Activated T-cell treated with anti-CD3 and anti-CD28 coated beads, Interleukin-2, amount 50 U/mL, for 48 hours (primary cell): ENCODE data around the gene BORCS5.
"Not testable (repeated sequence)": the region's sequence is repeated elsewhere in the genome, so short reads cannot be mapped to it uniquely, and the experiment has no call there.

Experiments
- DNase-seq, 2 experiments: peaks; one replicate each; pipeline ENCODE4 v3.0.0-alpha.2; 2020

The BORCS5 gene

DNA sequence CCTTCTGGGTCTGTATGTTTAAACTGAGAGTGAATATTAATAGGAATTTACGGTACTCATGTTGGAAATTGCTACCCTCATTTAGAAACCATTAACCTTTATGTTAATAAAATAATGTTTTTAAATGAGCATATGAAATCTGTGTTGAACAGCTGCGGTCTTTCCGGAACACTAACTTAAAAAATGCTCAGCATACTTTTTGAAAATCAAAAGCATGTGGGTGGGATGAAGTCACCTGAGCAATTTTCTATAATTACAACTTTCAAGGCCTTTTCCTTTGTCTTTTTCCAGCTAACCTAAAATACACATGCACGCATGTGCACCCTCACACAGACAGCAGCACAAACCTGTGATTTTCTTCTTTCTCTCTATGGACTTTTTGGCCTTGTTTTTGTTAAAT lies 39.8 kb downstream of the BORCS5 start:
- no peak for DNase-seq

- DNase-seq = no peak
These were observed 40.3 kb downstream of the BORCS5 start for GRCh38 chr12:12397184-12397583.

DNA sequence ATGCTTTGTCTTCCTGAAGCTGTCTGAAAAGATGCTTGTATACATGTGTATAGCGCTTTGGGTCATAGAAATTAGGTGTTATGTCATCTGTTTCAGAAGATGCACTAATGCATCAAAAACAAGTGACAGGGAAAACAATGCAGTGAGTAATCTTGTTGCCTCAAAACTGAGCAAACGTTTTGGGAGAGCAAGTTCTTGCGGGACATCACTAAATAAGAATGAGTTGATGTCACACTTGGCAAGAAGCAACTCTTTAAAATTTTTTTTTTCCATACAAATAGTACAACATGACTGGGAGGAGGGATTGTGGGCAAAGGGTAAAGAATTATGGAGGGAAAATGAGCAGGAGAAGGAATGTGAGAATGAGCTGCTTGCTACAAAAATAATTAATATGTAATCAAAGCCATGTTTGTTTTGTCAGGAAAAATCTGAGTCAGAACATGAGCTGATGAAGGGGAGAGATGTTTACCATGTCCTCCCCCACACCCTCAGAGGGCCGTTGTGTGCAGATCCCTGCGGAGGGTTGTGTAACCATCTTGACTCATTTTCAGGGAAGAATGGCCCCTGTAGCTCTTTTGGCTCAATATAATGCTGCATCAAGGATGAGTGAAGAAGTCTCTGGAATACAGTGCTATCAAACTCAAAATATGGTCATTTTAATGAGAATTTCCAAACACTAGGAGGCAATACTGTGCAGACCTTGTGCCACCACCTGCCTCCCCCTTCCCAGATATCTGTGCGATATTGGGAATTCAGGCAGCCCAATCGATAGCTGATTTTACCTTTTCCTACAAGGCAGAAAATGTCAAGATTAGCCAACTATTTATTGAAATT lies 41.4 kb downstream of the BORCS5 start:
- DNase-seq = no peak

GRCh38 chr12:12399161-12399560 lies 42.3 kb downstream of the BORCS5 start:
- no peak for DNase-seq

DNA sequence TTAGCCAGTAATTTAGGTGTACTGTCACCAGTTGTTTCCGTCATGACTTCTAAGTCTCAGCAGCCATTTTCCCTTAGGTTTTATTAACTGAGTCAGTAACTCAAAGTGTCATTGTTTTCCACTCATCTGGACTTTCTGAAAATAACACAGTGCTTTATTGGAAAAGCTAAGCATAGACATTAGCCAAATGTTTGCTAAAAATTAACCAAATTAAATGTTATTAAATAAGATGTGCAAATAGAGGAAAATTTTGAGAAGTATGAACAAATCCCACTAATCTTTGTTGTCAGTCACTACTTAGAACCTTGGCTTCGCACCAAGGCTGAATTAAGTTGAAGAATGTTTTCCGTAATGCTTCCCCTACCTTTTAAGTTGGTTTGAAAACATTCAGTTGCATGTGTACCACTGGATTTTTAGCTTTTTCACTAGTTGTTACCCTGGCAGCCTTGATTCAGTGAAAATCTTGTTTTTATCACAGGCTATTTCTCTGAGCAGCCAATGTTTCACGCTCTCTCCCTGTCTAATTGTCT lies 43.0 kb downstream of the BORCS5 start:
- DNase-seq = no peak

DNA sequence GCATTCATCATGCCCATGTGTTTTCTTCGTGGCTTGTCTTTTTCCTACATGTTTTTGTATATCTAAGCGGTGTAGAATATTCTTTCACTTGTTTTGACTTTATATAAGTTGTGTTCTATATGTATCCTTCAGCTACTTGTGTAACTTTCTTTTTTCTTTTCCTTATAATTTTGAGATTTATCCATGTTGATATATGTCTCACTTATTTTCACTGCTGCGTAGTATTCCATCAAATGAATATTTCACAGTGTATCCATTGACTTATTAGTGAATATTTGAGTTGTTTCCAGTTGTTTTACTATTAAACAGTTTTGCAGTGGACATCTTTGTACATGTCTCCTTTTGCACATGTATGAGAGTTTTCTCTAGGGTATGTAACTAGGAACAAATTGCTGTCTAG lies 43.9 kb downstream of the BORCS5 start:
- no peak for DNase-seq

- no peak for DNase-seq
These were observed 46.7 kb downstream of the BORCS5 start for GRCh38 chr12:12403264-12404248.

DNA sequence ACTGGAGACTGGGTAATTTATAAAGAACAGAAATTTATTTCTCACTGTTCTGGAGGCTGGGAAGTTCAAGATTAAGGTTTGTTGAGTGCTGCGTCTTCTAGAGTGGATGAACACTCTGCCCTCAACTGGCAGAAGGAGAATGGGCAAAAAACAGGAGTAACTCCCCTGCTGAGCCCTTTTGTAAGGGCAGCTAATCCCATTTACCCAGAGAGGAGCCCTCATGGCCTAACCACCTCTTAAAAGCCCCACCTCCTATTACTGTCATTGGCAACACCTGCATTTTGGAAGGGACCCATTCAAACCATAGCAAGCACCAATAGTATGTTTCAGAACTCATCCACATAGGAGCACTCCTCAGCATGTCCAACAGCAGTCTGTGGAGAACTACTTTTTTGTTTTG lies 47.4 kb downstream of the BORCS5 start:
- no peak for DNase-seq

DNA sequence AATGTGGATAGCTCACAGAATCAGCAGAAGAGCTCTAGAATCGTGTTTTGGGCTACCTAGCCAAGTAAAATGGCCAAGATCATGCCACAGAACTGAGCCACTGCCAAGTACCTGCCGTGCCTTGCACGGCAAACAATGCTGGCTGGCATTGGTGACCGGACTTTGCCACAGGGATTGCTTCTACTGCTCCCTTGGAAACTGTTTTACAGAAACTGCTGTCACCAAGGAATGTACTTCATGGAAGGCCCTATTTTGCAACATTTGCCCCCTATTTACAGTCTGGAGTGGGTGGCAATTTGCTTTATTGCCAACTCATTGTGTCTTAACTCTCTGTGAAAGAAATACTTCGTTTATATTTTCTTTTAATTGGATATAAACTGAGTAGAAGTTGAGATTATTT lies 49.0 kb downstream of the BORCS5 start:
- no peak for DNase-seq

- DNase-seq = no peak
These were observed 49.9 kb downstream of the BORCS5 start for GRCh38 chr12:12406762-12407161.

DNA sequence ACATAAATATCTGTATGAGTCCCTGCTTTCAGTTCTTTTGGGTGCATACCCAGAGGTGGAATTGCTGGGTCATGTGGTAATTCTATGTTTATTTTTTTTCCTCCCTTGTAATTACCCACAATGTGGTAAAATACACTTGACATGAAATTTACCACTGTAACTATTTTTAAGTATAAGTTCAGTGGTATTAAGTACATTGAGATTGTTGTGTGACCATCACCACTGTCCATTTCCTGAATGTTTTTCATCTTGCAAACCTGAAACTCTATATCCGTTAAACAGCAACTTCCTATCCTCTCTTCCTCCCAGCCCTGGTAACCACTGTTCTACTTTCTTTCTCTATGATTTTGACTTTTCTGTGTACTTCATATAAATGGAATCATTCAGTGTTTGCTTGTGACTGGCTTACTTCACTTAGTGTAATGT lies 51.4 kb downstream of the BORCS5 start:
- DNase-seq = no peak

GRCh38 chr12:12409337-12409736 lies 52.5 kb downstream of the BORCS5 start:
- not testable (repeated sequence) for DNase-seq

GRCh38 chr12:12415886-12416285 lies 59.0 kb downstream of the BORCS5 start:
- no peak for DNase-seq

DNA sequence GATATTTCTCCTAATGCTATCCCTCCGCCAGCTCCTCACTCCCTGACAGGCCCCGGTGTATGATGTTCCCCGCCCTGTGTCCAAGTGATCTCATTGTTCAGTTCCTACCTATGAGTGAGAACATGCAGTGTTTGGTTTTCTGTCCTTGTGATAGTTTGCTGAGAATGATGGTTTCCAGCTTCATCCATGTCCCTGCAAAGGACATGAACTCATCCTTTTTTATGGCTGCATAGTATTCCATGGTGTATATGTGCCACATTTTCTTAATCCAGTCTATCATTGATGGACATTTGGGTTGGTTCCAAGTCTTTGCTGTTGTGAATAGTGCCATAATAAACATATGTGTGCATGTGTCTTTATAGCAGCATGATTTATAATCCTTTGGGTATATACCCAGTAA lies 62.3 kb downstream of the BORCS5 start:
- DNase-seq = not testable (repeated sequence)

- no peak for DNase-seq
These were observed 66.5 kb downstream of the BORCS5 start for GRCh38 chr12:12423367-12423766.

GRCh38 chr12:12425001-12425400 lies 68.1 kb downstream of the BORCS5 start:
- DNase-seq = no peak

- DNase-seq = no peak
These were observed 68.7 kb downstream of the BORCS5 start for GRCh38 chr12:12425616-12426015.

DNA sequence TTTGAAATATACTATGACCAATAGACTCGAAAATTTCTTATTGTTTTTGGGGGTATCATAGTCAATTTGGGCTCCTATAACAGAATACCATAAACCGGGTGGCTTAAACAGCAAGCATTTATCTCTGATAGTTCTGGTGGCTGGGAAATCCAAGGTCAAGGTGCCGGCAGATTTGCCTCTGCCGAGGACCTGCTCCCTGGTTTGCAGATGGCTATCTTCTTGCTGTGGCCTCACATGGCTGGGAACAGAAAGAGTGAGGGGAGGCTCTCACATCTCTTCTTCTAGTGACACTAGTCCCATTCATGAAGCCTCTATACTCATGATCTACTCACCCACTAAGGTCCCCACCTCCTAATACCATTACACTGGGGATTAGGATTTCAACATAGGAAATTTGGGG lies 70.7 kb downstream of the BORCS5 start:
- DNase-seq = no peak

GRCh38 chr12:12428047-12428446 lies 71.2 kb downstream of the BORCS5 start:
- DNase-seq = no peak

DNA sequence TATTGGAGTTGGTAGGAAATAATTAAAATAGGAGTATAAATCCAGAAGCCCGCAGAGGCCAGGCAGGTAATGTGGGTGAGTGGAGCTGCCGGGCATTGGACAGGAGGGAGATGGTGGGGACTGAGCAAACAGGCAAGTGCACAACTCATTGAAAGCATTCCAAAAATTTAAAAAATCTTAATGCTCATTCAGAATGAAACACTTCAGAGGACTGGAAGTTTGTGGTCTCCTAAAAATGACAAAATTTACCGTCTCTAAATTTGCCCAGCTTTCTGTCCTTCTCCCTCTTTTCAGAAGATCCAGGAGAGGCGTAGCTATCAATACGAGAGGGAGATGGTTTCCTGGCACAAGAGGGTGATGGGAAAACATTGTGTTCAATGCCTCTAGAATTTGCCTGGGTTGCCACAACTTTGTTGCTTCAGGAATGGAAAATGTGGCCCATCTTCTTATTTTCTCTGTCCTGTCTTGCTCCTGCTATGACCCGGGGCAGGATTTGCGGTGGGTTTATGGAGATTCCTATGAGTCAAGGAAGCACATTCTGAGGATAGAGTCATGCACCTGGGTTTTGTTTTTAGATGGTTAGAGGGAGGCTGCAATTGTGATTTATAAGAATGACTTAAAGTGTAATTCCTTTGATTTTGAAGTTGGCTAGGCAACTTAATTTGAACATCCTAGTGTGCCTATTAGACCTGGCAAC lies 72.2 kb downstream of the BORCS5 start:
- no peak for DNase-seq

DNA sequence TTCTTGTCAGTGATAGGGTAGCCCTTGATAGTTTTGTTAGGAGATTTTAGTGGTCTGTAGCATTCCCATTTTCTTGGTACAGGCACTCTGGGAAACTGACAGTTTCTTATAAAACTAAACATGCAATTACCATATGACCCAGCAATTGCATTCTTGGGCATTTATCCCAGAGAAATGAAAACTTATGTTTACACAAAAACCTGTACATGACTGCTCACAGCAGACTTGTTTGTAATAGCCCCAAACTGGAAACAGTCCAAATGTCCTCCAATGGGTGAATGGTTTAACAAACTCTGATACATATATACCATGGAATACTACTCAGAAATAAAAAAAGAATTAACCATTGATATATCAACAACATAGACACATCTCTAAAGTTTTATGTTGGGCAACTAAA lies 75.5 kb downstream of the BORCS5 start:
- no peak for DNase-seq

DNA sequence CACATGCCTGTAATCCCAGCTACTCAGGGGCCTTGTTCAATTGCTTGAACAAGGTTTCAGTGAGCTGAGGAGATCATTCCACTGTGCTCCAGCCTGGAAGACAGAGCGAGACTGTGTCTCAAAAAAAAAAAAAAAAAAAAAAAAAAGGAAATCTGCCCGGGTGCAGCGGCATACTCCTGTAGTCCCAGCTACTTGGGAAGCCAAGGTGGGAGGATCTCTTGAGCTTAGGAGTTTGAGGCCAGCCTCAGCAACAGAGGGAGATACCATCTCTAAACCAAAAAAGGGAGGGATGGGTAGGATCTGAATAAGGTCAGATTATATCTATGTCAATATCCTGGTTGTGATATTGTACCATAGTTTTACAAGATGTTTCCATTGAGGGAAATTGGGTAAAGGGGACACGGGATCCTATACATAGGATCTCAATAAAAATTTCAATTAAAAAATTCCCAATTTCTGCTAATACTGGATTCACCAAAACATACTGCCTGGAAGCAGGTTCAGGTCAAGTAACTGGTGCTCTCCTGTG lies 76.4 kb downstream of the BORCS5 start:
- no peak for DNase-seq
